GM23338 (cell line): ENCODE measurements around the gene MYO5B.

Experiments
- CREB1 ChIP-seq: fragments of 250-450 bp; sonication (Bioruptor Pico); IDR thresholded peaks from 2 replicates; pipeline ENCODE4 v1.5.0; 2020; ENCODE audit warnings: low read depth, mild to moderate bottlenecking, moderate library complexity
- EZH2 ChIP-seq: fragments of 200-600 bp; sonication (generic); IDR thresholded peaks from one replicate; pipeline ENCODE4 v1.8.0; 2017; ENCODE audit warnings: antibody characterized with exemption, mild to moderate bottlenecking, low read depth; ENCODE audit not compliant: unreplicated experiment
- EZH2phosphoT487 ChIP-seq: fragments of 200-600 bp; sonication (generic); IDR thresholded peaks from one replicate; pipeline ENCODE4 v1.8.1; 2018; ENCODE audit warnings: antibody characterized with exemption; ENCODE audit not compliant: unreplicated experiment
- JUNB ChIP-seq: IDR thresholded peaks from one replicate; pipeline ENCODE4 v1.6.1; 2016; ENCODE audit warnings: antibody characterized with exemption; ENCODE audit not compliant: unreplicated experiment
- NANOG ChIP-seq: IDR thresholded peaks from 2 replicates; pipeline ENCODE4 v1.6.1; 2016; ENCODE audit warnings: antibody characterized with exemption, borderline replicate concordance
- POLR2AphosphoS5 ChIP-seq: IDR thresholded peaks from 2 replicates; pipeline ENCODE4 v1.6.1; 2016; ENCODE audit warnings: antibody characterized with exemption, low read depth
- STAT1 ChIP-seq: IDR thresholded peaks from one replicate; pipeline ENCODE4 v1.6.1; 2016; ENCODE audit warnings: antibody characterized with exemption; ENCODE audit not compliant: unreplicated experiment
- ZNF114 ChIP-seq: fragments of 250-450 bp; sonication (Bioruptor Pico); IDR thresholded peaks from 2 replicates; pipeline ENCODE4 v1.5.0; 2020; ENCODE audit warnings: mild to moderate bottlenecking, moderate library complexity
- ZNF331 ChIP-seq: fragments of 250-450 bp; sonication (Bioruptor Pico); IDR thresholded peaks from 2 replicates; pipeline ENCODE4 v1.5.0; 2020; ENCODE audit warnings: low read depth, mild to moderate bottlenecking, moderate library complexity
- ZNF462 ChIP-seq: fragments of 250-450 bp; sonication (Bioruptor Pico); IDR thresholded peaks from 2 replicates; pipeline ENCODE4 v1.5.0; 2020; ENCODE audit warnings: mild to moderate bottlenecking, moderate library complexity
- TF ChIP-seq, protein P1 (sequence below), 2 experiments: fragments of 200-600 bp in 1 of 2; sonication (generic) in 1 of 2; conservative IDR thresholded peaks; 2 replicates each; pipeline versions ENCODE4 v1.5.1 to v1.6.1; 2016 to 2017; ENCODE audit warnings: antibody characterized with exemption in 2 of 2, low read depth in 2 of 2, mild to moderate bottlenecking in 2 of 2, moderate library complexity in 1 of 2
- TF ChIP-seq, protein P2 (sequence below): IDR thresholded peaks from one replicate; pipeline ENCODE4 v1.6.1; 2018; ENCODE audit warnings: antibody characterized with exemption; ENCODE audit not compliant: unreplicated experiment
- TF ChIP-seq, protein P3 (sequence below): IDR thresholded peaks from 2 replicates; pipeline ENCODE4 v1.6.1; 2016; ENCODE audit warnings: antibody characterized with exemption

DNA sequence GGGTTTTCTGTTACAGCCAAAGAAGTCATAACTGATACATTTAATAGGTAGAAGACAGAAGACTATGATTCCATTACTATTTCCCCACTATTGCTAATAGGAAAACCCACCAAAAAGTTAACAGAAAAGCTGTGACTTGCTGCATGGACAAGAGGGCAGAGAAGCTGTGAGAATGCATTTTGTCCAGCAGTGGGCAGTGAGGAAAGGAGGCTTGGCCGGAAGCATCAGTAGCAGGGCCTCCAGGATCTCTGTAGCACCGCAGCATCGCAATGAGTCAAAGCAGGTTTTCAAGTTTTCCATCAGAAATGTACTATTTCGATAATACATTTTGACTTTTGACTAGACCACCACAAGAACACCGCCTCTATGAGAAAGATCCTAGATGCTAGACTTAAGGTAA is 24.9 kb downstream of the MYO5B start:
- TF ChIP-seq, protein P1, sequence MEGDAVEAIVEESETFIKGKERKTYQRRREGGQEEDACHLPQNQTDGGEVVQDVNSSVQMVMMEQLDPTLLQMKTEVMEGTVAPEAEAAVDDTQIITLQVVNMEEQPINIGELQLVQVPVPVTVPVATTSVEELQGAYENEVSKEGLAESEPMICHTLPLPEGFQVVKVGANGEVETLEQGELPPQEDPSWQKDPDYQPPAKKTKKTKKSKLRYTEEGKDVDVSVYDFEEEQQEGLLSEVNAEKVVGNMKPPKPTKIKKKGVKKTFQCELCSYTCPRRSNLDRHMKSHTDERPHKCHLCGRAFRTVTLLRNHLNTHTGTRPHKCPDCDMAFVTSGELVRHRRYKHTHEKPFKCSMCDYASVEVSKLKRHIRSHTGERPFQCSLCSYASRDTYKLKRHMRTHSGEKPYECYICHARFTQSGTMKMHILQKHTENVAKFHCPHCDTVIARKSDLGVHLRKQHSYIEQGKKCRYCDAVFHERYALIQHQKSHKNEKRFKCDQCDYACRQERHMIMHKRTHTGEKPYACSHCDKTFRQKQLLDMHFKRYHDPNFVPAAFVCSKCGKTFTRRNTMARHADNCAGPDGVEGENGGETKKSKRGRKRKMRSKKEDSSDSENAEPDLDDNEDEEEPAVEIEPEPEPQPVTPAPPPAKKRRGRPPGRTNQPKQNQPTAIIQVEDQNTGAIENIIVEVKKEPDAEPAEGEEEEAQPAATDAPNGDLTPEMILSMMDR (conservative IDR thresholded peaks at IDR 0.05; ENCODE audit: low read depth in 2 of 2), result peak; percentile 35 to 40; a peak in 3 of 4 replicates
- TF ChIP-seq EZH2 (no peak), POLR2AphosphoS5 (no peak), EZH2phosphoT487 (no peak), ZNF462 (CRISPR knock-in tag) (no peak), ZNF331 (CRISPR knock-in tag) (no peak), CREB1 (CRISPR knock-in tag) (no peak), JUNB (no peak), NANOG (no peak), STAT1 (no peak), ZNF114 (CRISPR knock-in tag) (no peak)
- TF ChIP-seq, protein P2, sequence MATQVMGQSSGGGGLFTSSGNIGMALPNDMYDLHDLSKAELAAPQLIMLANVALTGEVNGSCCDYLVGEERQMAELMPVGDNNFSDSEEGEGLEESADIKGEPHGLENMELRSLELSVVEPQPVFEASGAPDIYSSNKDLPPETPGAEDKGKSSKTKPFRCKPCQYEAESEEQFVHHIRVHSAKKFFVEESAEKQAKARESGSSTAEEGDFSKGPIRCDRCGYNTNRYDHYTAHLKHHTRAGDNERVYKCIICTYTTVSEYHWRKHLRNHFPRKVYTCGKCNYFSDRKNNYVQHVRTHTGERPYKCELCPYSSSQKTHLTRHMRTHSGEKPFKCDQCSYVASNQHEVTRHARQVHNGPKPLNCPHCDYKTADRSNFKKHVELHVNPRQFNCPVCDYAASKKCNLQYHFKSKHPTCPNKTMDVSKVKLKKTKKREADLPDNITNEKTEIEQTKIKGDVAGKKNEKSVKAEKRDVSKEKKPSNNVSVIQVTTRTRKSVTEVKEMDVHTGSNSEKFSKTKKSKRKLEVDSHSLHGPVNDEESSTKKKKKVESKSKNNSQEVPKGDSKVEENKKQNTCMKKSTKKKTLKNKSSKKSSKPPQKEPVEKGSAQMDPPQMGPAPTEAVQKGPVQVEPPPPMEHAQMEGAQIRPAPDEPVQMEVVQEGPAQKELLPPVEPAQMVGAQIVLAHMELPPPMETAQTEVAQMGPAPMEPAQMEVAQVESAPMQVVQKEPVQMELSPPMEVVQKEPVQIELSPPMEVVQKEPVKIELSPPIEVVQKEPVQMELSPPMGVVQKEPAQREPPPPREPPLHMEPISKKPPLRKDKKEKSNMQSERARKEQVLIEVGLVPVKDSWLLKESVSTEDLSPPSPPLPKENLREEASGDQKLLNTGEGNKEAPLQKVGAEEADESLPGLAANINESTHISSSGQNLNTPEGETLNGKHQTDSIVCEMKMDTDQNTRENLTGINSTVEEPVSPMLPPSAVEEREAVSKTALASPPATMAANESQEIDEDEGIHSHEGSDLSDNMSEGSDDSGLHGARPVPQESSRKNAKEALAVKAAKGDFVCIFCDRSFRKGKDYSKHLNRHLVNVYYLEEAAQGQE, result no peak
- TF ChIP-seq, protein P3, sequence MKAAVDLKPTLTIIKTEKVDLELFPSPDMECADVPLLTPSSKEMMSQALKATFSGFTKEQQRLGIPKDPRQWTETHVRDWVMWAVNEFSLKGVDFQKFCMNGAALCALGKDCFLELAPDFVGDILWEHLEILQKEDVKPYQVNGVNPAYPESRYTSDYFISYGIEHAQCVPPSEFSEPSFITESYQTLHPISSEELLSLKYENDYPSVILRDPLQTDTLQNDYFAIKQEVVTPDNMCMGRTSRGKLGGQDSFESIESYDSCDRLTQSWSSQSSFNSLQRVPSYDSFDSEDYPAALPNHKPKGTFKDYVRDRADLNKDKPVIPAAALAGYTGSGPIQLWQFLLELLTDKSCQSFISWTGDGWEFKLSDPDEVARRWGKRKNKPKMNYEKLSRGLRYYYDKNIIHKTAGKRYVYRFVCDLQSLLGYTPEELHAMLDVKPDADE, result no peak
